HEK293T (cell line): ENCODE results near the gene MIPEP.

Experiments
- CTCF ChIA-PET: fragments of 350-600 bp; formaldehyde crosslinking; extraction: SDS; loops from one replicate; lab custom pipeline; 2021; ENCODE audit warnings: antibody characterized with exemption, inconsistent platforms; lab: Yijun Ruan, JAX
- POLR2A ChIA-PET: fragments of 350-600 bp; formaldehyde crosslinking; extraction: SDS; loops from one replicate; lab custom pipeline; 2020; ENCODE audit warnings: antibody characterized with exemption, inconsistent platforms; lab: Yijun Ruan, JAX
- DNase-seq: peaks from one replicate; pipeline ENCODE4 v3.0.0; 2012; ENCODE audit warnings: mixed read lengths; ENCODE audit errors: extremely low spot score
- ARNT ChIP-seq: fragments of 450-650 bp; IDR thresholded peaks from 2 replicates; pipeline ENCODE4 v1.6.1; 2017; ENCODE audit warnings: mild to moderate bottlenecking
- BHLHE40 ChIP-seq: fragments of 450-650 bp; IDR thresholded peaks from 2 replicates; pipeline ENCODE4 v1.6.1; 2016; ENCODE audit warnings: mild to moderate bottlenecking, moderate library complexity, borderline replicate concordance
- CTBP1 ChIP-seq: fragments of 450-650 bp; IDR thresholded peaks from 2 replicates; pipeline ENCODE4 v1.6.1; 2016; ENCODE audit warnings: borderline replicate concordance
- ELF4 ChIP-seq: fragments of 450-650 bp; IDR thresholded peaks from 2 replicates; pipeline ENCODE4 v1.6.1; 2017; ENCODE audit warnings: antibody characterized with exemption
- FOXA1 ChIP-seq: fragments of 450-650 bp; IDR thresholded peaks from 2 replicates; pipeline ENCODE4 v1.6.1; 2016; ENCODE audit warnings: mild to moderate bottlenecking
- FOXK2 ChIP-seq: fragments of 450-650 bp; IDR thresholded peaks from 2 replicates; pipeline ENCODE4 v1.6.1; 2016; ENCODE audit warnings: mild to moderate bottlenecking
- FOXM1 ChIP-seq: fragments of 450-650 bp; IDR thresholded peaks from 2 replicates; pipeline ENCODE4 v1.6.1; 2017; ENCODE audit warnings: mild to moderate bottlenecking, borderline replicate concordance
- HDGF ChIP-seq: fragments of 450-650 bp; IDR thresholded peaks from 2 replicates; pipeline ENCODE4 v1.6.1; 2017; ENCODE audit warnings: antibody characterized with exemption, borderline replicate concordance
- L3MBTL2 ChIP-seq: fragments of 450-650 bp; conservative IDR thresholded peaks from 2 replicates; pipeline ENCODE4 v1.6.1; 2016; ENCODE audit warnings: mild to moderate bottlenecking
- LEF1 ChIP-seq: fragments of 450-650 bp; IDR thresholded peaks from 2 replicates; pipeline ENCODE4 v1.6.1; 2017; ENCODE audit warnings: mild to moderate bottlenecking, borderline replicate concordance
- NFRKB ChIP-seq: fragments of 450-650 bp; IDR thresholded peaks from 2 replicates; pipeline ENCODE4 v1.6.1; 2016; ENCODE audit warnings: mild to moderate bottlenecking, moderate library complexity
- PKNOX1 ChIP-seq: fragments of 450-650 bp; IDR thresholded peaks from 2 replicates; pipeline ENCODE4 v1.6.1; 2016
- SP1 ChIP-seq: fragments of 450-650 bp; IDR thresholded peaks from 2 replicates; pipeline ENCODE4 v1.6.1; 2017
- SUZ12 ChIP-seq: fragments of 450-650 bp; IDR thresholded peaks from 2 replicates; pipeline ENCODE4 v1.6.1; 2016; ENCODE audit warnings: mild to moderate bottlenecking
- TARDBP ChIP-seq: fragments of 450-650 bp; IDR thresholded peaks from 2 replicates; pipeline ENCODE4 v1.6.1; 2016
- ZNF384 ChIP-seq: fragments of 450-650 bp; IDR thresholded peaks from 2 replicates; pipeline ENCODE4 v1.6.1; 2016

MIPEP gene

GRCh38 chr13:23776698-23777574 is 112.3 kb downstream of the MIPEP start:
- ChIA-PET CTCF (no interaction called here), POLR2A (no interaction called here)
- TF ChIP-seq FOXA1 (no peak), TARDBP (no peak), HDGF (no peak), FOXM1 (no peak), CTBP1 (no peak), BHLHE40 (no peak), LEF1 (no peak), ELF4 (no peak), ZNF384 (no peak), L3MBTL2 (no peak), NFRKB (no peak), SP1 (no peak), ARNT (no peak), SUZ12 (no peak), FOXK2 (no peak), PKNOX1 (no peak)
- DNase-seq: no peak

- no peak for TF ChIP-seq SP1
- no peak for TF ChIP-seq NFRKB
- TF ChIP-seq SUZ12: no peak
- TF ChIP-seq L3MBTL2: no peak
- TF ChIP-seq ELF4: no peak
- TF ChIP-seq FOXK2: no peak
- TF ChIP-seq TARDBP: no peak
- no peak for TF ChIP-seq PKNOX1
- TF ChIP-seq HDGF: no peak
- no peak for TF ChIP-seq LEF1
- TF ChIP-seq ARNT: no peak
- TF ChIP-seq FOXM1: no peak
- TF ChIP-seq CTBP1: no peak
- no peak for TF ChIP-seq ZNF384
- no peak for TF ChIP-seq FOXA1
- POLR2A ChIA-PET: no interaction called here
- no peak for DNase-seq
- CTCF ChIA-PET: no interaction called here
These were observed 116.5 kb downstream of the MIPEP start for GRCh38 chr13:23772717-23773116.

- ChIA-PET CTCF (interaction anchor here (0.6 kb wide), 1 partner anchor 684 kb away, joined by 5 read pairs; no protein-coding TSS in a partner anchor), POLR2A (no interaction called here)
- no peak for DNase-seq
- TF ChIP-seq FOXM1 (no peak), SP1 (no peak), LEF1 (no peak), BHLHE40 (no peak), SUZ12 (no peak), FOXK2 (no peak), CTBP1 (no peak), FOXA1 (no peak), L3MBTL2 (no peak)
These were observed 117.2 kb downstream of the MIPEP start for GRCh38 chr13:23771956-23772355.

- POLR2A ChIA-PET: no interaction called here
- DNase-seq: no peak
- TF ChIP-seq ELF4 (no peak), HDGF (no peak), FOXK2 (no peak), NFRKB (no peak), CTBP1 (no peak), ZNF384 (no peak), ARNT (no peak), PKNOX1 (no peak), SUZ12 (no peak), BHLHE40 (no peak), L3MBTL2 (no peak), FOXA1 (no peak), FOXM1 (no peak), SP1 (no peak), TARDBP (no peak), LEF1 (no peak)
- CTCF ChIA-PET: interaction anchor here (0.6 kb wide), 1 partner anchor 684 kb away, joined by 5 read pairs; no protein-coding TSS in a partner anchor
These were observed 117.6 kb downstream of the MIPEP start for GRCh38 chr13:23771552-23771951.

- no peak for DNase-seq
- ChIA-PET POLR2A (no interaction called here), CTCF (no interaction called here)
- no peak for TF ChIP-seq FOXA1
- no peak for TF ChIP-seq CTBP1
- no peak for TF ChIP-seq LEF1
- no peak for TF ChIP-seq SUZ12
- no peak for TF ChIP-seq SP1
- no peak for TF ChIP-seq NFRKB
- TF ChIP-seq ARNT: no peak
These were observed 118.2 kb downstream of the MIPEP start for GRCh38 chr13:23770973-23771372.

GRCh38 chr13:23770428-23770827 is 118.8 kb downstream of the MIPEP start:
- TF ChIP-seq NFRKB: no peak
- TF ChIP-seq PKNOX1: no peak
- TF ChIP-seq FOXM1: no peak
- no peak for TF ChIP-seq SUZ12
- TF ChIP-seq FOXA1: no peak
- no peak for TF ChIP-seq SP1
- no peak for TF ChIP-seq FOXK2
- TF ChIP-seq ELF4: no peak
- TF ChIP-seq BHLHE40: no peak
- no peak for TF ChIP-seq TARDBP
- no peak for TF ChIP-seq ZNF384
- TF ChIP-seq CTBP1: no peak
- no peak for TF ChIP-seq HDGF
- no peak for TF ChIP-seq L3MBTL2
- TF ChIP-seq LEF1: no peak
- TF ChIP-seq ARNT: no peak
- no peak for DNase-seq
- ChIA-PET POLR2A (no interaction called here), CTCF (no interaction called here)
